NCI-H748 (cell line): ENCODE data around the gene KAT7.

ENCODE experiments used
- DNase-seq: peaks from one replicate; lab custom pipeline; 2025; ENCODE audit not compliant: unreplicated experiment; lab: John Stamatoyannopoulos, UW

KAT7 gene

DNA sequence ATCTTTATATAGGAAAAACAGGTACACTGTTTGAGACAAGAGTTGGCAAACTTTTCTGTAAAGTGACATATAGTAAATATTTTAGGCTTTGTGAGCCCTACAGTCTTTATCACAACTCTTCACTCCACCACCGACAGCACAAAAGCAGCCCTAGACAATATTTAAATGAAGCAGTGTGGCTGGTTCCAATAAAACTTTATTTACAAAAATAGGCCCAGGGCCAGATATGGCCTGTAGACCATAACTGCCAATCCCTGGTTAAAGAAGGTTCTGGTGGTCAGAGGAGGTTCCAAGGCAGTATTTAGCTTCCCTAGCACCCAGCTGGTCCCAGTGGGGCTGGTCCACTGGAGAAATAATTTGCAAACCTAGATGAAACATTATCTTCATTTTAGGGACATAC lies 28.2 kb upstream of the KAT7 start:
- DNase-seq: no peak

DNA sequence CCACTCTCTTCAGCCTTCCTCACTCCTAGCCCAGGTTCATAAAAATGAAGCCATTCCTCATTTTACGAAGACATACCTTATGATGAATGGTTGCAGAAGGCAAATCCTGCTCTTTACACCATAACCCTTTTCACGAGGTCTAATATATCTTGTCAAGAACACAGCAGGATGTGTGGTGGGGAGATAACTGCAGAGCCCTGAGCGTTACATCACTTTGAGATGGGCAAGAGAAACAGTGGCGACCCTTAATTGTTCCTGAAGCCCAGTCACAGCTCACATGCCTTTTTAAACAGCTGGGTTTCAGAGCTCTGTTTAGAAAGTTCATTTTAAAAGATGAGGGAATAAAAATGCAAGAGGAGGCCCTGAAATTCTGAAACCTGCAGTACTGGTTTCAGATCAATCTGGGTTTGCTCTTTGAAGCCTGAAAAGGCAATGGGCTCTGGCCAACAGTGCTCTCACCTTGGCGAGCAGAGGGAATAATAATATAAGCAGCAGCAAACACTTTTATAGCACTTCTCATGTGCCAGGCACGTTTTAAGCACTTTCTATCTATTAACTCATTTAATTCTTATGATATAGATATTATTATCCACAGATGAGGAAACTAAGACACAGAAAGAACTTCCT lies 27.4 kb upstream of the KAT7 start:
- DNase-seq: no peak

DNA sequence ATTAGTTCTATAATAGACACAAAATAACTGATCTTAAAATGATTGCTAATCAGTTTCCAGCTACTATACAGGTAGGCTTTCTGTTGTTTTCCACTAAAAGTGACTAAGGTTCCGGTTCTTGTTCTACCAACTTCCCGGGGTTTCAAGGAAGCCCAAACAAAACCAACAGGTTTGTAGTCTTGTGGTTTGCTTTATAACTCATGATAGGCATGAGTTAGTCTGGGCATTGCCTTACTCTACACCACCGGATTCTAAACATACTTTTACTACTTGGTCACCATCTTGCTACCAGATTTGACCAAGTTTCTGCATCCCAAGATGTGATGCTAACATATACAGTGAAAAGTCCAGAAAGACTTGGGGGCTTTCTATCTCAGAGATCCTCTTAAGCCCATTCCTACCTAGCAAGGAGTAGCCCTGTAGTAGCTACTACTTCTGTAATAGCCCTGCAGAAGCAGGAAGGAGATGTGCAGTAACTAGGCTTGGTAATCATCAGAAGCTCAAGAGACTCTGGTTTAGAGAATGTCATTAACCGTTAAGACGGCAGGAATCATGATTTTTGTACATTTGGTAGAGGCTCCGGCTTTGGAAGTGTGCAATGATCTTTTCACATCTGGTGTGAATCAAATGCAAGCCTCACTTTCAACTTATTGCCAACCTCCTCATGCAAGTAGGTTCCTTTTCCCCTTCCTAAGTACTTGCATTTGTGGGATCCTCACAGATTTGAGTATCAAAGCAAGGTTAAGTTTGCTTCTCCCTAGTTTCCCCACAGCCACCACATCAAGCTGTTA lies 26.1 kb upstream of the KAT7 start:
- DNase-seq: no peak

DNA sequence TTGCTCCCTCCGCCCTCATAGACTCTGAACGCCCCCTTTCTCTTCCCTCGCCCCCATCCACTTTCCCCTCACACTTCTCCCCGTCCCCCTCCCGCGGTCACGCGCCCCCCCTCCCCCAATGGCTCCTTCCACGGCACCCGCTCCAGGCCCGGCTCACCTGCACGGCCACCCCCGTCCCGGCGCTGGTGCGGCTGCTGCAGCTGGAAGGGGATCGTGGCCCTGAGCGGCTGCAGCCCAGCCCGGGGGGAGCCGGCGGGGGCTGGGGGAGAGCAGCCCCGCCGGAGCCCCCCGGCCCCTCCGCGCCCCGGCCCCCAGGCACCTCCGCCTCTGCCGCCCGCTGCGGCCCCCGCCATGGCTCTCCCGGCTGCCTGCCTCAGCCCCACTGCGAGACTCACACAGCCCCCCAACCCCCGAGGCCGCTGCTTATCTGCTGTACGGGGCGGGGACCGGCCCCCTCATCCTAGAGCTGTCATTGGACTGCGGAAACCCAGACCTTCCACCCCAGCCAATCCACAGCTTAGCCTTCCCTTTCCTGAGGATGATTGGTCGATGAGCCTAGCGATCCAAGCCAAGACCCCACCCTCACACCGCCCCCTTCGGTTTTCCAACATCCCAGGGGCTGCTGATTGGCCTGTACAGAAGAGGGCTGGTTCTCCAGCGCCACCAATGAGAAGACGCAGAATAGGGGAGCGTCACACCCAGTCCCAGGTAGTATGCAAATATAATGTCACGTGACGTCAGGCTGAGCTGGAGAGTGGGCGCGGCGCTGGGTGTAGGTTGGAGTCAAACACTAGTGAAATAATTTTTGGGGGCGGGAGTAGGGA lies 24.5 kb upstream of the KAT7 start, which contains the start of gene FAM117A:
Gene FAM117A (minus strand): TSS at position 397 of the 824 bp plus-strand sequence. CDS start 44 bp downstream, at position 353.
- peak; percentile 99 for DNase-seq

DNA sequence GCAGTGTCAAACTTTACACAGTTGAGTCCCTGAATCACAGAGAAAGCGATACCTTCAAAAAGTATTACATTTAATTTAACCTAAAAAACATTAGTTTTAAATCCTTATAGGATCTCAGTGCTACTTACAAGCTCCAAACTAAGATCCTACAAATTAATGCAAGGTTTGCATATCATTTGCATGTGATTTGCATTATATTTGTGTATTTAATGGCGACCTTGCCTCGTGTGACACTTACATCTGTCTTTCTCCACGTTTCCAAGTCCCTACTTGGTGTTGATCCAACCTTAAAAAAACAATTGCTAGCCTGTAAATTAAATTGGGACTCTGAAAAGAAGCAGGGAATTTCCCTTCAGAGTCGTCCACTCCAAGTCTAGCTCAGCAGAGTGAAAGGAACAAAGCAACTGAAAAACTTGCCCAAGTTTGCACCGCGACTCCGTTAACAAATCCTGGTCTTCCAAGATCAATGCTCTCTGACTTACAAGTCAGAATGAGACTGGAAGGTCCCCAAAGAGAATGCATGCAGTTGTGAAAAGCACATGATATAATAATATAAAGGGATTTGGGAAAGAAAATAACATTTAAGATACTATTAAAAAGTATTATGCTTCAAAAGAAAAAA lies 23.8 kb upstream of the KAT7 start:
- DNase-seq: no peak

DNA sequence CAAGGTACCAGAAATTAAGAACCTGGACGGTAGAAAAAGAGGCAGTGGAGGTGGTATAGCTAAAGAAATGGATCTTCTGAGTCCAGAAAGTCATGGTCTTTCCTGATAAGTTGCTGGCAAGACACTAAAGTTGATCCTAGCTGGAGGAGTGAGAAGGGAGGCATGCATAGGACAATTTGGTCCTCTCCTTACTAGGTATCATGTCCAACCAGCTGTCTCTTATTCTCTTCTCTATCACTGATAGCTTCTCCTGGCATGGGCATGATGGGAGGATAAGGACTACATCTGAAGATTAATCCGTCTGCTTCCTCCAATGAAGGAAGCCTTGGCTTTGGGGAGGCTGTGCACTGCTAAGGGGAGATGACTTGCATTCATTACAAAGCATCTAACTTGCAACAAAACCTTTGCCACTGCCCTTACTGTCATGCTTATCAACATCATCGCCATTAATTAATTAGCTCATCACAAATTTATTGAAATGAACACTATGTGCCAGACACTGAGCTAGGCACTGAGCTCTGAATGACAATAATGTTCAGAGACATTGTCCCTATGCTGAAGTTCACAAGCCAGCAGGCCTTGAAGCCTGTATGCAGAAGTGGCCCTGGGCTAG lies 21.5 kb upstream of the KAT7 start:
- no peak for DNase-seq

DNA sequence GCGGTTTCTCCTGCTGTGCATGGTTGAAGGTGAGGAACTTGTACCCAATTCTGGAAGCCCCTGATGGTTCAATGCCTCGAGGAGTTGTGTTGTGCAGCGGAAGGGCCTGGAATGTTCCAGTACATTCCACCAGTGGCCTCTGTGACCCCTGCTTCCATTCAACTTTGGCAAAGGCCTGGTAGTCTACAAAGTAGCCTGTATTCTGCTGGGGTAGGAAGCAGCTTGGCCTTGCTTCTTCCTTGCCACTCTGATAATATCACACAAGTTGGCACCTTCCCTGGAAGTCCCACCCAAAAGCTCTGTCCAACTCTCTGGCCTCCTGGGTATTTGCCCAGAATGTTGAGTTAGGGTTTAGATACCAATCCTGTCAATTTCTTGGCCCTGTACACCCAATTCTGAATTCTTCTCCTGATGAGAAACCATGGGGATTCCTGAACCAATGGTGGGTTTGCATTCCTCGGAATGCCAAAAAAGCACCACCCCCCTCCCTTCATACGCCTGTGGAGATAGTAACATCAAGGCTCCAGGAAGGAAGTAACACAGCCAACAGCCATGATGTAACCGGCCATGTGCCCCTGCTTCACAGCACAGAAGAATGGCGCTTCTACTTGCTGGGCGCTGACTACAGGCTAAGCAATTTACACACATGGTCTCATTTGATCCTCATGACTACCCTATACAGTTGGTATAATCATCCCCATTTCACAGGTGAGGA lies 12.8 kb upstream of the KAT7 start:
- DNase-seq: no peak

DNA sequence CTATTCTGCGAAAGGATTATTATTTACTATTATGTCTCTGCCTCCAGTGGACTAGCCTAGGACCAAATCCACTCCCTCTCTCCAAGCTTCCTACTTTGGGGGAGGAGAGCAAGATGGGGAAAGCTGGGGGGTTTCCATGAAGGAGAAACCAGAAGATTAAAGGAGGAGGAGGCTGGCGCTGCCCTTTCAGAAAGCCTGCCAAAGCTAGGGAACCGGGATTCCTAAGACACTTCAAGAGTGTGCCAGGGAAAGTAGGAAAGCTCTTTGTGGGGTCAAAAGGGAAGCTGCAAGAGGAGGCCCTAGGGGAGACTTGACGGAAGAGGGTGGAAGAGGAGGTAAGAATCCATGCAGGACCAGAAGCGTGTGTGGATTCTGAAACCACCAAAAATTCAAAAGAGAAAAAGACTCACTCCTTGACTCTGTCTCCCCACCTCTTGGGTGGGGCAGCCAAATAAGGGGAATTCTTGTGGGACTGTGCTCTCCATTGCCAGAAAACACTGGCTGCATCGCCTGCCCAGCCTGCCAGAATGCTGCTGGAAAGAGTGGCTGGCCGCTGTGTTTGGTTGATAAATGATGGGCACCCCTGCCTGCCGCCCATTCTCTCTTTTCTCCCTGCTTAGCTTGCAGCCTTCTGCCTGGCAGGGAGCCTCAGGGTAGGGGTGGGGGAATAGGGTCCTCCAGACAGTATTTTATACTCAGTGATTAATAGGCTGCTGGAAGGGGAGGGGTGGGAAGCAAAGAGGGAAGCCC lies 11.8 kb upstream of the KAT7 start:
- no peak for DNase-seq

DNA sequence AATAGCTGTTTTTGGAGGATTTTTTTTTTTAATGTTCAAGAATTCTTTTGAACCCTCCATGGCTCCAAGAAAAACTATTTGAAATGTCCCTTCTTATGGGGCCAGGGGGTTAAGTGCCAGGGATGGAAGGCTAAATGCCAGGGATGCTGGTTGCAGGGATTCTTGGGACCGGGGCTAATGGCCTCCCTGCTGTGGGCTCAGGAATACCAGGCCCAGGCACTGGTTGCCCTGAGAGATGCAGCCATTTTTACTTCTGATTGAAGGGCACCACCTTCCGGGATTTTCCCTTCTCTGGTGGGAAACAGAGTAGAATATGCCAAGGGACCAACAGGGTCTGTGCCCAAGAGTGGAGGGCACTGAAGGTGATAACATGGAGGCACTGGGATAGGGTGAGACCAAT lies 10.9 kb upstream of the KAT7 start:
- DNase-seq: no peak

DNA sequence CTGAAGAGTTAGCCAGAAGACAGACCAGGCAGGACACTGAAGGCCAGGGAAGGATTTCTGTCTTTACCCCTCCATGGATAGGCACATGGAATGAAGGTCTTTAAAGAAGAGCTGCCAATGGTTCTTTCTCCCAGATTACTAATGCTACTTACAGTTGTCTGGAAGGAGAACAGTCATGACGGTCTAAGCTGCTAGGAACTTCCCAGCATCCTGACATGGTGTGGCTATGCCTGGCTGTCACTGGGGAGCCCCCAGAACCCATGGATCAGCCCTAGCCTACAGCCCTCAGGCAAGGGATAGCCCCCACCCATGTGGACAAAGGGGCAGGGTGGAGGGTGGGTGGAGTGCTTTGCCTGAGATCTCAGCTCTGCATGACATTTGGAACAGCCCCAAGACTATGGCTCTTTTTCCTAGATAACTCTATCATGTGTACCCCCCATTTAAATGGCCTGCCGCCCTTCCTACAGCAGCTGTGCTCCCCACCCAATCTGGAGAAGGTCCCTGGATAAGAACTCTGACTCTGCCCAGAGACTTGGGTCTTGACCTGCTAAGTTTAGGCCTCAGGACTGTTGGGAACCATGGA lies 9.2 kb upstream of the KAT7 start:
- DNase-seq: no peak

DNA sequence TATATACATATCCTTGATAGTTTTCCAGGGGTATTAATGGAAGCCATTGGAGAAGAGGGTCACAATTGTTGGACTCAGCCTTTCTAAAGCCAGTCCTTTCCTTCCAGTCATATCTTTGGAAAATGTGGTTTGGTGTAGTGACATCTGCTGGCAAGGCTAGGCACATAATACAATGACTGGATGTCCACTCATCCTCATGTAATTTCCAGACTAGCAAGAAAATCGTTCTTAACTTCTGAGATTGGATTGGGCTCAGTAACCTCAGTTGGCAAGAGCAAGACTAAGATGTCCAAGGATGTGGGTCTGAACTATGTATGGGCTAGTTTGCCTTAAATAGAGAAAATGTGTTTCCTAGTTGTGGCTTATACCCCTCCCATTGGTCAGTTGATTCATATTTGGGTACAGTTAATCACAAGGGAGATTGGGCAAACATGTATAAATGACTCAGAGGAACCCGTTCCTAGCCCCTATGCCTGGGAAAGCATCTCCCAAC lies 8.7 kb upstream of the KAT7 start:
- DNase-seq: peak; percentile 33

DNA sequence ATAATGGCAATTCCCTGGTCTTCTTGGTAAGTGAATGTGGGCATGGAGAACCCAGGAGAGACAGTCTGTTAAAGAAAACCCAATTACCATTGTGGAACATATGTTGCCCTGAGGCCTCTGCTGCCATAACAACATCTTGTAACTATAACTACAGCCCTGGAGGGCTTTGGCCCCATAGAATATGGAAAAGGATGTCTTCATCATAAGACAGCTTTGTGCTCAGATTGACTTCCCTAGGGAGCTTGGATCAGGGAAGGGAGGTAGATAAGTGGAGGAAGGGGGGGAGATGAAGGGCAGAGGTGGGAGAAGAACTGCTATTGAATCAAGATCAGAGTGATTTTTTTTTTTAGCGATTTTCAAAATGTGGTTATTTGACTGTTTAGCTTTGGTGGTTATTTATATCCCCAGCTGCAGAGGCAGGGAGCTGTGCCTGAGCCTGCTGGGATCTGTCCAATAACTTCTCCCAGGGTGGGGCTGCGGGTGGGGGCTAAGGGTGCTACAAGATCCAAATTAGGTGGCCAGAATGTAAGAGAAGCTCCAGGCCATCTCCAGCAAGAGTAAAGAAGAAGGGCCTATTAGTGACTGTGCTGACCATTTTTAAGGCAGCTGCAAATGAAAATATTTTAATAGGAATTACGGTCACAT lies 5.3 kb upstream of the KAT7 start:
- DNase-seq: no peak

DNA sequence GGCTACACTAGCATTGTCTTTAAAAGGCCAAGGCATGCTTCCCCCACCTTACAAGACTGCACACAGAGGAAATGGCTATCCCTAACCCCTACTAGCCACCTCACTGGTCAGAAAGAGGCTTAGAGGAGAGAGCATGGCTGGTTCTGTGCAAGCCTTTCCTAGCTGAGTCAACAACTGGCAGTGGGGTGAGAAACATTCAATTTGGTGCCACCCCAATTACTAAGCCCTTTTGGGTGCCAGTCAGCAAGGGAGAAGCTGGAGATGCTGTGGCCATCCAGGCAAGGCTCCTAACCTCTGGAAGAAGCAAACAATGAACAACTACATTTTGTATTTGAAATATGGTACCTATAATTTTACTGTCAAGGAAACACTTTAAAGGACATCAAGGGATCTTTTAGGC lies 4.7 kb upstream of the KAT7 start:
- no peak for DNase-seq

DNA sequence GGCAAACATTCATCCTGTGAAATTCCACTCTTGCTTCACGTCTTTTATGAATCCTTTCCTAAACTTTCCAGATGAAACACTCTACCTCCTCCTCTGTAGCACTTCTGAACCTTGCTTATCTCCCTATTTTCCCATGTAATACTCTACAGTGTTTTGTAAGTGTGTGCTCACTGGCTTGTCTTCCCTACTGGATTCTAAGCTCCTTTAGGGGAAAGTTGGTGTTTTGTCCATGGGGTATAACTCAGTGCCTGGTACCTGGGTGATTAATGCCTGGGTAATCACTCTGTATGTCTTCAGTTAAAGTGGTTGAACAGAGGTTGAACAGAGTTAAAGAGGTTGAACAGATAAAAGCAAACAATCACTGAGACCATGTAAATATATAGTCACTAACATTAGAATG lies 3.8 kb upstream of the KAT7 start:
- no peak for DNase-seq

DNA sequence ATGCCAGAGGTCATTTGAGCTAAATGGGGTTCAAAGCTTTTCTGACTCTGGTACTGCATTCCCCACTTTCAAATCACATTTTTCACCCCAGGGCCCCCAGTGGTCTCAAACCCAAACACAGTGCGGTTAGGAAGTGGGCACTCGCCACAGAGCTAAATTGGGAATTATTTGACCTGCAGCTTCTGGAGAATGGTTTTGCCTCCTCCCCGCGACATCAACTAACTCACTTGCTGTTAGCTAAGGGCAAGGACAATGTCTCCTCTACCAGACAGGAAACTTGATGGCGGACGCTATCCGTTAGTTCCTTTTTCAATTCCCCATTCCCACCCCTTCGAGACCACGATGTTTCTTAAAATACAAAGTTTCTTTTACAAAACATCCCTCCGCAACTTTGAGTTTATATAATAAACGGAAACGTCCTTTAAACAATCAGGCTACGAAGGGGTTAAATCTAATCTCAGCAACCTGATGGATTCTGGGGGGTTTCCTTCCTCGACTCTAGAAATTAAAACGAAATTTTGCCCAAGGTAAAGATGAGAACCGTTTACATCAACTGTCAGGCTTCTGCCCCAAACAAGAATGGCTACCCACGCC lies 500 bp upstream of the KAT7 start:
- no peak for DNase-seq

DNA sequence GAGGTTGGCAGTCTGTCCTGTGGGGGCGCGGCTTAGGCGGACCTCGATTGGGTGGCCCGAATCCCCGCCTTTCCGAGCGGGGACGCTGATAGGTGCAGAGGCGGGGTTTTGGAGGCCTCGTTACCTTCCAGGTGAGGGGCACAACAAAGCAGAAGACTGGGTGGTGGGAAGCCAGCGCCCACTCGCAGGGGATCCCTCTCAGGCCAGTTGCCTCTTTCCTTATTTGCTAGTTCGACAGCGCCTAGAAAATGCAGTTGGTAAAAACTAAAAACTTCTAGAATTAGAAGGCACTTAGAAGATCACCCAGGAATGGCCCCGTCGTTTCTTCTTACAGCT lies 730 bp downstream of the KAT7 start:
- no peak for DNase-seq

DNA sequence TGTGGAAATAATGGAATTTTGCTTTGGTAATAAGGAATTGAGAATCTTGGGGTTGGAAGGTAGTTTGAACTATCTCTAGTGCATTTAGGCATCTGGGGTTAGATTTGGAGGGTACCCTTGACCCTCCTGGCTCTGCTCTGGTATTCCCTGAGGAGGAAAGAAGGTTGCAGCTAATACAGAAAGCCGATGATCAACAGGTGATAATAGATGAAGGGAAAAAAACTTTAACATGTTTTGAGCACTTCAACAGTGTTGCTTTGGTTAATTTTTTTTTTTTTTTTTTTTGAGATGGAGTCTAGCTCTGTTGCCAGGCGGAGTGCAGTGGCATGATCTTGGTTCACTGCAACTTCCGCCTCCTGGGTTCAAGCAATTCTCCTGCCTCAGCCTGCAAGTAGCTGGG lies 4.8 kb downstream of the KAT7 start:
- DNase-seq: no peak

DNA sequence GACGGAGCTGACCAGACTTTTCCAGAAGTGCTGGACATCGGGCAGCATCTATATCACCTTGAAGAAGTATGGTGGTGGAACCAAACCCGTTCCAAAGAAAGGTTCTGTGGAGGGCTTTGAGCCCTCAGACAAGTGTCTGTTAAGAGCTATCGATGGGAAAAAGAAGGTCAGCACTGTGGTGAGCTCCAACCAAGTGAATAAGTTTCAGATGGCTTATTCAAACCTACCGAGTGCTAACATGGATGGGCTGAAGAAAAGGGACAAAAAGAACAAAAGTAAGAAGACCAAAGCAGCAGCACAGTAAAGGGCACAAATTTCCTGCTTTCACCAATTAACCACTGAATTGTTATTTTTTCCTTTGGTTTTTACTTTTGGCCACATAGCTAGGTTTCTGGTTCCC lies 6.9 kb downstream of the KAT7 start:
- DNase-seq: no peak
